Neural progenitor cell (in vitro differentiated cells): ENCODE results near the gene LIMK2. TPM values are rescaled to one million over a fixed set of nuclear protein-coding genes. Genes with fewer than 3 reads are reported as not detected.

Experiments
- DNase-seq: peaks from one replicate; pipeline ENCODE4 v3.0.0-alpha.2; 2016; ENCODE audit warnings: low spot score
- H2AFZ ChIP-seq: fragments of 200-600 bp; sonication (generic); replicated peaks from 2 replicates; pipeline ENCODE4 v1.6.1; 2016; ENCODE audit warnings: antibody characterized with exemption
- H3F3A ChIP-seq: fragments of 200-600 bp; sonication (generic); 2 replicates; pipeline ENCODE4 v1.6.1; 2016; ENCODE audit warnings: antibody characterized with exemption, low read depth
- H3K27ac ChIP-seq: fragments of 200-600 bp; sonication (generic); 2 replicates; pipeline ENCODE4 v1.5.1; 2016; ENCODE audit warnings: mild to moderate bottlenecking
- H3K27me3 ChIP-seq: fragments of 200-600 bp; sonication (generic); 2 replicates; pipeline ENCODE4 v1.6.1; 2016; ENCODE audit warnings: mild to moderate bottlenecking, moderate library complexity
- H3K36me3 ChIP-seq: fragments of 200-600 bp; sonication (generic); 2 replicates; pipeline ENCODE4 v1.5.1; 2016
- H3K4me1 ChIP-seq: fragments of 200-600 bp; sonication (generic); 2 replicates; pipeline ENCODE4 v1.6.1; 2016; ENCODE audit warnings: mixed run types
- H3K4me2 ChIP-seq: fragments of 200-600 bp; sonication (generic); 2 replicates; pipeline ENCODE4 v1.6.1; 2016
- H3K4me3 ChIP-seq: fragments of 200-600 bp; sonication (generic); 2 replicates; pipeline ENCODE4 v1.5.1; 2016
- H3K79me2 ChIP-seq: fragments of 200-600 bp; sonication (generic); 2 replicates; pipeline ENCODE4 v1.6.1; 2016; ENCODE audit warnings: low read depth
- H3K9ac ChIP-seq: fragments of 200-600 bp; sonication (generic); 2 replicates; pipeline ENCODE4 v1.6.1; 2016
- H3K9me3 ChIP-seq: fragments of 200-600 bp; sonication (generic); 2 replicates; pipeline ENCODE4 v1.5.1; 2016; ENCODE audit warnings: low read depth
- H4K20me1 ChIP-seq: fragments of 200-600 bp; sonication (generic); 2 replicates; pipeline ENCODE4 v1.6.1; 2016; ENCODE audit warnings: low read depth
- H3K27ac Mint-ChIP-seq: 3 replicates; pipeline ENCODE4 v1.8.0; 2021; ENCODE audit warnings: mixed read lengths
- H3K27me3 Mint-ChIP-seq: 2 replicates; pipeline ENCODE4 v1.8.0; 2022; ENCODE audit warnings: low read depth, mild to moderate bottlenecking, inconsistent platforms, moderate library complexity, mixed read lengths; ENCODE audit not compliant: insufficient read depth
- H3K36me3 Mint-ChIP-seq: 3 replicates; pipeline ENCODE4 v1.8.0; 2021; ENCODE audit warnings: mixed read lengths
- H3K4me1 Mint-ChIP-seq: 3 replicates; pipeline ENCODE4 v1.8.0; 2021; ENCODE audit warnings: mixed read lengths
- H3K4me3 Mint-ChIP-seq: 3 replicates; pipeline ENCODE4 v1.8.0; 2021; ENCODE audit warnings: mild to moderate bottlenecking, moderate library complexity, mixed read lengths
- H3K9me3 Mint-ChIP-seq: 3 replicates; pipeline ENCODE4 v1.8.0; 2020; ENCODE audit warnings: mixed read lengths
- EZH2 ChIP-seq: fragments of 200-600 bp; sonication (generic); IDR thresholded peaks from 2 replicates; pipeline ENCODE4 v1.6.1; 2017; ENCODE audit warnings: antibody characterized with exemption, mild to moderate bottlenecking, moderate library complexity
- EZH2phosphoT487 ChIP-seq: fragments of 200-600 bp; sonication (generic); IDR thresholded peaks from 2 replicates; pipeline ENCODE4 v1.6.1; 2017; ENCODE audit warnings: antibody characterized with exemption
- total RNA-seq: library from RNA; depleted of rRNA; stranded (reverse); fragments of >200 nt; gene quantifications from 2 replicates; pipeline ENCODE4 v1.2.3, GENCODE V29; 2015; ENCODE audit warnings: low replicate concordance
- TF ChIP-seq, protein P1 (sequence below): fragments of 200-600 bp; sonication (generic); IDR thresholded peaks from 2 replicates; pipeline ENCODE4 v1.5.1; 2017; ENCODE audit warnings: antibody characterized with exemption, mild to moderate bottlenecking

LIMK2 gene
- total RNA-seq, 1 donor from 2014 or later: 28.1 TPM

DNA sequence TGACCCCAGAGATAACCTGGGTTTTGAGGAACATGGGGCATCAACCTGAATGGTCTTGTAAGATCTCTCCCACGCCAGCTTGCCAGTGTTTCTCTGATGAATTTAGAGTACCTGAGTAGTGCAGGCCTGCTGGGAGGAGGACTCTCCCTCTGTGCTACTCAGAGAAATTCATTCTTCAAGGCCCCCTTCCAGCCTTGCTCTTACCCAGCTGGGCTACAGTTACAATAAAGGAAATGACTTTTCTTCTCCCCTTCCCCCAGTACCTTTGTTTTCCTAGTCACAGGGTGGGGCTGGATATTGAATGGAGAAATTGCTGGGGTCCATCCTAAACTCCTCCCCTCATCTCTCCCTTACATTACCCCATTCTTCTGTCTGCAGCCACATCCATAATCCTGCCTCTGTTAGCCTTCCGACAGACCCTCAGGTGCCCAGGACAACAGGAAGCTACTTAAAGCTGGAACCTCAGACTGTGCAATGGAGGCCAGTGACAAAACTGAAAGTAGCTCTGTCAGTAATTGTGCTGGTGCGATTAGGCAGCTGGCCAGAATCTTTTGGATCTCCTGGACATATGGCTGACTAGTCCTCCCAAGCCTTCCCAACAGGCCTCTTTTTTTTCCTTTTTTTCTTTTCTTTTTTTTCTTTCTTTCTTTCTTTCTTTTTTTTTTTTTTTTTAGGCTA, 17.4 kb downstream of the LIMK2 start:
- H3K4me2 ChIP-seq: peak overlapping the region; percentile 55
- no peak overlapping the region for H3K9ac ChIP-seq
- no peaks in the 10 kb centered on the region for H3K9me3 ChIP-seq
- peaks cover 55% of the 10 kb centered on the region for H3K79me2 ChIP-seq
- H3K36me3 Mint-ChIP-seq: no peaks in the 10 kb centered on the region
- H3K4me3 ChIP-seq: peak overlapping the region; percentile 6
- no peak overlapping the region for H3K4me3 Mint-ChIP-seq
- H3K27ac ChIP-seq: peak overlapping the region; percentile 85
- no peak overlapping the region for H2AFZ ChIP-seq
- peak overlapping the region; percentile 72 for H3K27ac Mint-ChIP-seq
- peak; percentile 50 for DNase-seq
- H4K20me1 ChIP-seq: peaks cover 41% of the 10 kb centered on the region
- peaks cover 2% of the 10 kb centered on the region for H3K27me3 Mint-ChIP-seq
- TF ChIP-seq EZH2phosphoT487 (no peak), EZH2 (no peak)
- TF ChIP-seq, protein P1, sequence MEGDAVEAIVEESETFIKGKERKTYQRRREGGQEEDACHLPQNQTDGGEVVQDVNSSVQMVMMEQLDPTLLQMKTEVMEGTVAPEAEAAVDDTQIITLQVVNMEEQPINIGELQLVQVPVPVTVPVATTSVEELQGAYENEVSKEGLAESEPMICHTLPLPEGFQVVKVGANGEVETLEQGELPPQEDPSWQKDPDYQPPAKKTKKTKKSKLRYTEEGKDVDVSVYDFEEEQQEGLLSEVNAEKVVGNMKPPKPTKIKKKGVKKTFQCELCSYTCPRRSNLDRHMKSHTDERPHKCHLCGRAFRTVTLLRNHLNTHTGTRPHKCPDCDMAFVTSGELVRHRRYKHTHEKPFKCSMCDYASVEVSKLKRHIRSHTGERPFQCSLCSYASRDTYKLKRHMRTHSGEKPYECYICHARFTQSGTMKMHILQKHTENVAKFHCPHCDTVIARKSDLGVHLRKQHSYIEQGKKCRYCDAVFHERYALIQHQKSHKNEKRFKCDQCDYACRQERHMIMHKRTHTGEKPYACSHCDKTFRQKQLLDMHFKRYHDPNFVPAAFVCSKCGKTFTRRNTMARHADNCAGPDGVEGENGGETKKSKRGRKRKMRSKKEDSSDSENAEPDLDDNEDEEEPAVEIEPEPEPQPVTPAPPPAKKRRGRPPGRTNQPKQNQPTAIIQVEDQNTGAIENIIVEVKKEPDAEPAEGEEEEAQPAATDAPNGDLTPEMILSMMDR: no peak
- peaks cover 29% of the 10 kb centered on the region for H3F3A ChIP-seq
- H3K4me1 ChIP-seq: peaks cover 26% of the 10 kb centered on the region
- H3K27me3 ChIP-seq: no peaks in the 10 kb centered on the region
- H3K4me1 Mint-ChIP-seq: peaks cover 17% of the 10 kb centered on the region
- no peaks in the 10 kb centered on the region for H3K9me3 Mint-ChIP-seq
- no peaks in the 10 kb centered on the region for H3K36me3 ChIP-seq

DNA sequence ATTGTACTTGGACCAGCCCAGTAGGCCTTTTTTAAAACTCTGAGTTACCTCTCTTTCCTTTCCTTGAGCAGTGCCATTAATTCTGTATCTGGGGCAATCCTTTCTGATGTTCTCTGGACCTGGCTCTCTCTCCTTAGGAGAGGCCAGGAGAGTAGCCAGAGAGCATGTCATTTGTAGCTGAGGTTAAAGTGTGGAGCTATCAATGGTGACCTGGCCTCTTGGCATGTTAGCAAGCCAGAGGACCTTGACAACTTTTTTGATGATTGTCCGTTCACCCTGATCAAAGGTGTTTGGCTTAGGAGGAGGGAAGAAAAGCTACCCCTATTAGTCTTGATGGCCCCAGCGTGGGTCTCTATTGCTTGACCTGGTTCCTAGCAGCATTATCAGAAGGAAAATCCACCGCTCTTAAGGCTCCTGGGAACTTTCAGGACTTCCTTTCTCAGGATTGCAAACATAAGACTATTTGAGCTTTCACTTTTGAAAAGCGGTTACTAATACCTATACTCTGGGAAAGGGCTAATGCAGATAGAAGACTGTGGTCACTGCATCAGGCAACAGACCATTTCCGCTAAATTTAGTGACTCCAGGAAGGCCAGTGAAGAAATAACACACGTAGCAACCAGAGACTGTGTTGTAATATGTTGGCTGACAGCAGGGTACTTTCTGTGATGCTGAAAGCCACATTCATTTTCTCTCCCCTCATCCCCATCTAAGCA, 18.2 kb downstream of the LIMK2 start:
- no peak for TF ChIP-seq EZH2
- no peak for TF ChIP-seq EZH2phosphoT487
- TF ChIP-seq, protein P1: no peak
- Histone ChIP-seq H3F3A (peaks cover 29% of the 10 kb centered on the region), H3K79me2 (peaks cover 47% of the 10 kb centered on the region), H3K9ac (no peak overlapping the region), H3K9me3 (no peaks in the 10 kb centered on the region), H3K4me1 (peaks cover 24% of the 10 kb centered on the region), H3K4me2 (peak overlapping the region; percentile 55), H4K20me1 (peaks cover 33% of the 10 kb centered on the region), H3K4me3 (no peak overlapping the region), H3K27ac (peak overlapping the region; percentile 85), H2AFZ (no peak overlapping the region), H3K27me3 (no peaks in the 10 kb centered on the region), H3K36me3 (no peaks in the 10 kb centered on the region)
- H3K4me3 Mint-ChIP-seq: no peak overlapping the region
- DNase-seq: no peak
- peaks cover 16% of the 10 kb centered on the region for H3K4me1 Mint-ChIP-seq
- H3K9me3 Mint-ChIP-seq: no peaks in the 10 kb centered on the region
- no peaks in the 10 kb centered on the region for H3K27me3 Mint-ChIP-seq
- no peak overlapping the region for H3K27ac Mint-ChIP-seq
- no peaks in the 10 kb centered on the region for H3K36me3 Mint-ChIP-seq

DNA sequence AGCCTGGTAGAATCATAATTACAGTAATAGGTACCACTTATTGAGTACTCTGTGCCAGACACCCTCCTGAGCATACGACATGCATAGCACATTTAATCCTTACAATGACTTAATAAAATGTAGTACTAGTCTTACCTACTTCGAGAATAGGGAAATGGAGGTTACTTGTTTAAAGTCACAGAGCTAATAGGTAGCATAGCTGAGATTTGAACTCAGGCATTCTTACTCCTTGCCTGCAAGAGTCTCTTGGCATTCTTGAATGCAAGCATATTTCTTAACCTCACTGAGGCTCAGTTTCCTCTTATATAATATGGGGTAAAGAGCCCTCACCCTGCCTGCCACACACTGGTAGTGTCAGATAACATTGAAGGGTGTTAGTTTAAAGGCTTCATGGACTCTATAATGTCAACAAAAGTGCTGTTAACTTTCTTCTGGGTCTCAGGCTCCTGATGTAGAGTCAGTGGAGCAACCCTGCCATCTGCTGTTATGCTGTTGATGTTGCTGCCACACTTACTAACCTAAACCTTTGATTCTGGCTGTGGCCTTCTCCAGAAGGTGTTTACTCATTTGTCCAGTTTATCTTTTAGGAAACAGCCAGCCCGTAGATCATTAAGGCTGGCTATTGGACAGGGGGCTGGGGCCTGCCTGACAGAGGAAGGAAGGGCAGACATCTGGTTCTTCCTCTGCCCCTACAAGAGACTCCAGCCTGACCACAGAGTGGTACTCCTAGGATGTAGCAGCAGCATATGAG, 18.9 kb downstream of the LIMK2 start:
- no peaks in the 10 kb centered on the region for H3K36me3 ChIP-seq
- TF ChIP-seq EZH2: no peak
- TF ChIP-seq, protein P1: peak; percentile 58
- Mint-ChIP-seq H3K27ac (no peak overlapping the region), H3K36me3 (no peaks in the 10 kb centered on the region), H3K4me3 (no peak overlapping the region), H3K9me3 (no peaks in the 10 kb centered on the region), H3K27me3 (no peaks in the 10 kb centered on the region), H3K4me1 (peaks cover 16% of the 10 kb centered on the region)
- H3K9me3 ChIP-seq: no peaks in the 10 kb centered on the region
- H3K27me3 ChIP-seq: no peaks in the 10 kb centered on the region
- H3K9ac ChIP-seq: no peak overlapping the region
- peaks cover 32% of the 10 kb centered on the region for H4K20me1 ChIP-seq
- peaks cover 29% of the 10 kb centered on the region for H3F3A ChIP-seq
- peaks cover 41% of the 10 kb centered on the region for H3K79me2 ChIP-seq
- H3K27ac ChIP-seq: no peak overlapping the region
- H3K4me1 ChIP-seq: peaks cover 24% of the 10 kb centered on the region
- H3K4me2 ChIP-seq: no peak overlapping the region
- no peak overlapping the region for H3K4me3 ChIP-seq
- peak; percentile 45 for DNase-seq
- no peak overlapping the region for H2AFZ ChIP-seq
